Muscle of leg (tissue), 11 donors: Measurements from ENCODE around the gene MRPL45. TPM values are rescaled to one million over a fixed set of nuclear protein-coding genes. Genes with fewer than 3 reads are reported as not detected.
A peak's percentile ranks its signal among the peaks of the same experiment; 100 is the strongest.

Experiments
- DNase-seq: peaks from one replicate; pipeline ENCODE4 v3.0.0; 2013
- H3K27ac ChIP-seq: one replicate; pipeline ENCODE4 v1.5.1; 2013; ENCODE audit warnings: mild to moderate bottlenecking, low read length, control low read depth
- H3K27me3 ChIP-seq: one replicate; pipeline ENCODE4 v1.6.1; 2013; ENCODE audit warnings: low read length; ENCODE audit not compliant: control insufficient read depth, insufficient read depth
- H3K36me3 ChIP-seq: one replicate; pipeline ENCODE4 v1.6.1; 2013; ENCODE audit warnings: low read length; ENCODE audit not compliant: control insufficient read depth, insufficient read depth
- H3K4me1 ChIP-seq: one replicate; pipeline ENCODE4 v1.6.1; 2013; ENCODE audit warnings: low read length; ENCODE audit not compliant: control insufficient read depth, insufficient read depth
- H3K4me3 ChIP-seq: one replicate; pipeline ENCODE4 v1.5.1; 2013; ENCODE audit warnings: low read length, control low read depth
- H3K9me3 ChIP-seq: replicated peaks from 2 replicates; pipeline ENCODE4 v1.6.1; 2013; ENCODE audit warnings: low read depth, low read length; ENCODE audit not compliant: control insufficient read depth
- WGBS: methylation state at CpG from one replicate; pipeline ENCODE4 v1.1.5; 2013; ENCODE audit warnings: missing lambda C conversion rate; ENCODE audit not compliant: insufficient coverage; 5-methylcytosine and 5-hydroxymethylcytosine counted together
- polyA plus RNA-seq, 8 donors: library from polyadenylated mRNA; unstranded; fragments of 120-200 nt; gene quantifications; one replicate each; pipeline versions ENCODE4 v1.2.1 to v1.2.3, GENCODE V29; 2013; ENCODE audit warnings: inconsistent platforms in 1 of 8, low replicate concordance in 1 of 8; ENCODE audit not compliant: insufficient read length in 8 of 8, insufficient read depth in 1 of 8
- total RNA-seq: library from RNA; stranded (reverse); fragments of 120-200 nt; gene quantifications from one replicate; pipeline ENCODE4 v1.2.4, GENCODE V29; 2013

MRPL45 gene
- total and polyA plus RNA-seq, 9 donors = 45.3 to 65.7 (median 57.1) TPM

GRCh38 chr17:38354466-38354865, 57.5 kb downstream of the MRPL45 start:
- Histone ChIP-seq H3K27ac (no peak overlapping the region), H3K36me3 (no peaks in the 10 kb centered on the region), H3K27me3 (no peaks in the 10 kb centered on the region), H3K4me3 (no peak overlapping the region), H3K4me1 (peaks cover 47% of the 10 kb centered on the region), H3K9me3 (no peaks in the 10 kb centered on the region)
- 60% methylated on average over 5 of the region's 7 CpGs for WGBS
- DNase-seq = no peak

GRCh38 chr17:38355251-38355650, 58.3 kb downstream of the MRPL45 start:
- H3K9me3 ChIP-seq = no peaks in the 10 kb centered on the region
- no peak overlapping the region for H3K27ac ChIP-seq
- no peaks in the 10 kb centered on the region for H3K27me3 ChIP-seq
- H3K4me1 ChIP-seq = peaks cover 47% of the 10 kb centered on the region
- DNase-seq = no peak
- H3K36me3 ChIP-seq = no peaks in the 10 kb centered on the region
- WGBS = 92% methylated on average over 2 of the region's 4 CpGs
- no peak overlapping the region for H3K4me3 ChIP-seq

- Histone ChIP-seq H3K4me1 (peaks cover 54% of the 10 kb centered on the region), H3K4me3 (no peak overlapping the region), H3K27ac (peak overlapping the region; percentile 49), H3K36me3 (peaks cover 3% of the 10 kb centered on the region), H3K9me3 (no peaks in the 10 kb centered on the region), H3K27me3 (no peaks in the 10 kb centered on the region)
- WGBS = 21% methylated on average over 2 of the region's 2 CpGs
- peak; percentile 68 for DNase-seq
These were observed 60.6 kb downstream of the MRPL45 start for GRCh38 chr17:38357486-38358123.

- Histone ChIP-seq H3K9me3 (no peaks in the 10 kb centered on the region), H3K4me1 (peaks cover 47% of the 10 kb centered on the region), H3K4me3 (no peak overlapping the region), H3K27ac (no peak overlapping the region), H3K36me3 (peaks cover 3% of the 10 kb centered on the region), H3K27me3 (no peaks in the 10 kb centered on the region)
- WGBS = 44% methylated on average over 4 of the region's 9 CpGs
- DNase-seq = peak; percentile 26
These were observed 61.9 kb downstream of the MRPL45 start for GRCh38 chr17:38358586-38359513.

- no peak for DNase-seq
- WGBS = 69% methylated on average over 4 of the region's 5 CpGs
- H3K36me3 ChIP-seq = peaks cover 24% of the 10 kb centered on the region
- no peak overlapping the region for H3K4me3 ChIP-seq
- peaks cover 31% of the 10 kb centered on the region for H3K4me1 ChIP-seq
- no peaks in the 10 kb centered on the region for H3K27me3 ChIP-seq
- peak overlapping the region; percentile 25 for H3K27ac ChIP-seq
- H3K9me3 ChIP-seq = no peaks in the 10 kb centered on the region
These were observed 64.9 kb downstream of the MRPL45 start for GRCh38 chr17:38361694-38362465.

- Histone ChIP-seq H3K27me3 (no peaks in the 10 kb centered on the region), H3K4me1 (peaks cover 21% of the 10 kb centered on the region), H3K27ac (no peak overlapping the region), H3K36me3 (peaks cover 30% of the 10 kb centered on the region), H3K9me3 (no peaks in the 10 kb centered on the region), H3K4me3 (no peak overlapping the region)
- no peak for DNase-seq
- 95% methylated on average over 5 of the region's 5 CpGs for WGBS
These were observed 66.0 kb downstream of the MRPL45 start for GRCh38 chr17:38363016-38363415.

GRCh38 chr17:38364741-38365140, 67.8 kb downstream of the MRPL45 start:
- no peaks in the 10 kb centered on the region for H3K27me3 ChIP-seq
- WGBS = no CpG with 5 or more reads among the region's 8 CpGs
- no peak overlapping the region for H3K4me3 ChIP-seq
- H3K4me1 ChIP-seq = peaks cover 13% of the 10 kb centered on the region
- H3K36me3 ChIP-seq = peaks cover 43% of the 10 kb centered on the region
- H3K27ac ChIP-seq = no peak overlapping the region
- no peaks in the 10 kb centered on the region for H3K9me3 ChIP-seq
- no peak for DNase-seq

GRCh38 chr17:38369124-38369886, 72.3 kb downstream of the MRPL45 start:
- H3K9me3 ChIP-seq = no peaks in the 10 kb centered on the region
- no peaks in the 10 kb centered on the region for H3K27me3 ChIP-seq
- no peaks in the 10 kb centered on the region for H3K4me1 ChIP-seq
- peaks cover 65% of the 10 kb centered on the region for H3K36me3 ChIP-seq
- no CpG with 5 or more reads among the region's 8 CpGs for WGBS
- H3K27ac ChIP-seq = no peak overlapping the region
- no peak for DNase-seq
- no peak overlapping the region for H3K4me3 ChIP-seq
